Neuron (in vitro differentiated cells): ENCODE data around the gene SUSD3.
A peak's percentile ranks its signal among the peaks of the same experiment; 100 is the strongest.
"Not testable (repeated sequence)": the region's sequence is repeated elsewhere in the genome, so short reads cannot be mapped to it uniquely, and the experiment has no call there.

ENCODE experiments used
- H2AFZ ChIP-seq: one replicate; pipeline ENCODE4 v1.6.1; 2013; ENCODE audit warnings: low read depth, mild to moderate bottlenecking, inconsistent platforms, low read length, moderate library complexity
- H3K27me3 ChIP-seq: one replicate; pipeline ENCODE4 v1.6.1; 2013; ENCODE audit warnings: low read length; ENCODE audit not compliant: insufficient read depth
- H3K36me3 ChIP-seq: one replicate; pipeline ENCODE4 v1.6.1; 2013; ENCODE audit warnings: low read length; ENCODE audit not compliant: insufficient read depth
- H3K4me1 ChIP-seq: one replicate; pipeline ENCODE4 v1.6.1; 2013; ENCODE audit warnings: low read length; ENCODE audit not compliant: insufficient read depth
- H3K4me3 ChIP-seq: 2 replicates; pipeline ENCODE4 v1.5.1; 2013; ENCODE audit warnings: mild to moderate bottlenecking, low read length, moderate library complexity
- H3K9me3 ChIP-seq: one replicate; pipeline ENCODE4 v1.6.1; 2013; ENCODE audit warnings: low read length

The SUSD3 gene

DNA sequence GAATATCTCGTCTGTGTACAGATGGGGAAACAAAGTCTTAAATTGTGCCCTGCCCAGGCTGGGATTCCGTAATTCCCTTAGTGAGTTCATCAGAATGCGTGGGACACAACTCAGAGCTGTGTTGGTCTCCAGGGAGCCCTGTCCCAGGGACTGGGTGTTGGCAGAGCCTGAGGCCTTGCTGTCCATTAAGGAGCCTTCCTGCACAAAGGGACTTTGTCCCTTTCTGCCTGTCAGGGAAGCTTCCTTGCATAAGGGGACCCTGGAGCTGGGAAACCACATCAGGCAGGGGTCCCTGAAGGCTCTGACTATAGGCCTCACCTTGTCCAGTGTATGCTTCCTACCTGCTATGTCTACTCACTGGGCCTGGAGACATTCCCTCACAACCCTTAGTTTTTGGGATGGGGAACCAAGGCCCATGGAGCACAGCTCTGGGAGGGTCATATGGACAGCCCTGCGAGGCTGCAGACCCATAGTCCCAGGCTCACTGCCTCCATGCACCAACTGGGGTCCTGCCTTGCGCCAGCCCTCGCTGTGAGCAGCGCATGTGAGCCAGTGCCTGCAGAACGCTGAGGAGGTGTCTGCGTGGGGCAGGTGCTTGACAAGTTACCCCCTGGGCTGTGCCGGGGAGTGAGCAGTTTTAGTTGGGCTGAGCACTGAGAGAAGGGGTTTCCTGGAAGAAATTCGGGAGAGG, 39.2 kb downstream of the SUSD3 start:
- Histone ChIP-seq H3K36me3 (no peaks in the 10 kb centered on the region), H2AFZ (no peak overlapping the region), H3K4me1 (peaks cover 17% of the 10 kb centered on the region), H3K27me3 (no peaks in the 10 kb centered on the region), H3K4me3 (peak overlapping the region; percentile 89), H3K9me3 (peaks cover 2% of the 10 kb centered on the region)

GRCh38 chr9:93098236-93098946, 39.9 kb downstream of the SUSD3 start:
- Histone ChIP-seq H3K4me3 (no peak overlapping the region), H3K4me1 (peaks cover 17% of the 10 kb centered on the region), H3K27me3 (no peaks in the 10 kb centered on the region)

GRCh38 chr9:93099551-93100275, 41.2 kb downstream of the SUSD3 start:
- no peak overlapping the region for H3K4me3 ChIP-seq
- H3K9me3 ChIP-seq: peaks cover 7% of the 10 kb centered on the region
- H3K27me3 ChIP-seq: no peaks in the 10 kb centered on the region
- H2AFZ ChIP-seq: no peak overlapping the region
- peaks cover 16% of the 10 kb centered on the region for H3K4me1 ChIP-seq
- no peaks in the 10 kb centered on the region for H3K36me3 ChIP-seq

More at GRCh38 chr9:93098236-93098946, 39.9 kb downstream of the SUSD3 start:
- Histone ChIP-seq H2AFZ (no peak overlapping the region), H3K36me3 (no peaks in the 10 kb centered on the region), H3K9me3 (peaks cover 2% of the 10 kb centered on the region)

- no peak overlapping the region for H3K4me3 ChIP-seq
- peaks cover 7% of the 10 kb centered on the region for H3K9me3 ChIP-seq
- H2AFZ ChIP-seq: no peak overlapping the region
- H3K36me3 ChIP-seq: no peaks in the 10 kb centered on the region
- peaks cover 13% of the 10 kb centered on the region for H3K4me1 ChIP-seq
- no peaks in the 10 kb centered on the region for H3K27me3 ChIP-seq
Observed at GRCh38 chr9:93100276-93100636, 41.8 kb downstream of the SUSD3 start.

DNA sequence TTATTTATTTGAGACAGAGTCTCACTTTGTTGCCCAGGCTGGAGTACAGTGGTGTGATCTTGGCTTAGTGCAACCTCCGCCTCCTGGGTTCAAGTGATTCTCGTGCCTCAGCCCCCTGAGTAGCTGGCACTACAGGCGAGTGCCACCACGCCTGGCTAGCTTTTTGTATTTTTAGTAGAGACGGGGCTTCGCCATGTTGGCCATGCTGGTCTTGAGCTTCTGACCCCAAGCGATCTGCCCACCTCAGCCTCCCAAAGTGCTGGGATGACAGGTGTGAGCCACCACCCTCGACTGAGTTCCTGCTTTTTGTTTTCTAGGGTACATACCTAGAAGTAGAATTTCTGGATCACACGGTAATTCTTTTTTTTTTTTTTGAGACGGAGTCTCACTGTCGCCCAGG, 42.6 kb downstream of the SUSD3 start:
- not testable (repeated sequence) for H3K36me3 ChIP-seq, H2AFZ ChIP-seq, H3K4me3 ChIP-seq, H3K27me3 ChIP-seq, H3K9me3 ChIP-seq
- H3K4me1 ChIP-seq: peaks cover 13% of the 10 kb centered on the region

GRCh38 chr9:93105620-93106019, 47.1 kb downstream of the SUSD3 start:
- peaks cover 5% of the 10 kb centered on the region for H3K36me3 ChIP-seq
- H2AFZ ChIP-seq: no peak overlapping the region
- no peaks in the 10 kb centered on the region for H3K27me3 ChIP-seq
- peaks cover 6% of the 10 kb centered on the region for H3K9me3 ChIP-seq
- no peaks in the 10 kb centered on the region for H3K4me1 ChIP-seq
- no peak overlapping the region for H3K4me3 ChIP-seq

GRCh38 chr9:93107151-93107824, 48.8 kb downstream of the SUSD3 start:
- H3K36me3 ChIP-seq: peaks cover 5% of the 10 kb centered on the region
- H3K9me3 ChIP-seq: peaks cover 5% of the 10 kb centered on the region
- no peak overlapping the region for H2AFZ ChIP-seq
- H3K4me1 ChIP-seq: no peaks in the 10 kb centered on the region
- H3K27me3 ChIP-seq: no peaks in the 10 kb centered on the region
- no peak overlapping the region for H3K4me3 ChIP-seq

DNA sequence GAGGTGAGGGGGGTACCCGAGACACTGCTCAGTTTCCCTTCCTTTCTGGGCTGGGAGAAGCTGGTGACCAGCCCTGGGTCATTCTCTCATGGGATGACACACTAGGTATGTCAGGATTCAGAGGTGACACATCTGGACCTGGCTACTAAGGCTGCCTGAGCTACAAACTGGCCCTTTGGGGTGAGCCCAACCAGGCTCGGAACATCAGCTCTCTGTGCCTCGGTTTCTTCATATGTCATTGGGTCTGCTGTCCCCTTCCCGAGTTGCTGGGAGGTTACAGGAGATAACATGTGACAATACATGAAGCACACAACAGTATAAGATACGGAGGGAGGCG, 49.3 kb downstream of the SUSD3 start:
- no peaks in the 10 kb centered on the region for H3K27me3 ChIP-seq
- H3K4me3 ChIP-seq: no peak overlapping the region
- peaks cover 5% of the 10 kb centered on the region for H3K9me3 ChIP-seq
- H3K36me3 ChIP-seq: peaks cover 5% of the 10 kb centered on the region
- H3K4me1 ChIP-seq: no peaks in the 10 kb centered on the region
- H2AFZ ChIP-seq: no peak overlapping the region

DNA sequence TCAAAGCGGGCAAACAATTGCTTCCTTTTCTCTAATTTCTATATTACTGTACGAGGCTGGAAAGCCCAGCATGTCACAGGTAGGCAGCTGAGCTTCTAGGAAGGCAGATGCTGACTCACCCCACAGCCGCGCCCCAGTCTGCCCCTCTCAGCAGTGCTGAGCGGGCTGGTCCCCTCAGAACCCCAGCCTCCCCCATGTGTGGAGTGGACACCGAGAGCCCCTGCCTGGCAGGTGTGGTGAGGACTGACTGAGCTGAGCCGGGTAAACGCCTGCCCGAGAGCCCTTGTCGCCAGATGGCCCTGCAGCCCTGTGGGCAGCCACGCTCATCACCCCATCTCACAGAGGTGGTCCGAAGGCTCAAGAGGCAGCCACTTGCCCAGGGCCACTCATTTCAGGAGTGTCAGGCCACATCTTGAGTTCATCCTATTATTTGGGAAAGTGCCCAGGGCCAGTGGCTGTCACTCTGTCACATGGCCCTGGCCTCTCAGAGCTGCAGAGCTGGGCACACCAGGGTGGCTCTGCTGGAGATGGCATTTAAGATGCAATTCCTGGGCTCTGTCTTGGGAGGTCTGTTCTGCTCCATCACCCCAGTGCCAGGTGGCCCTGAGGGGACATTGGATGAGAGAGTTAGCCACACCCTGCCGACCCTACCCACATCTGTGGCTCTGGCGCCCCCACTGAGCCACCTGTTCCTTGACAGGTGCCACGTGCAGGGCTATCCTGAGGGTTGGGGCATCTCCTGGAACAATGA, 50.0 kb downstream of the SUSD3 start:
- peaks cover 4% of the 10 kb centered on the region for H3K9me3 ChIP-seq
- H3K4me3 ChIP-seq: no peak overlapping the region
- H3K36me3 ChIP-seq: peaks cover 5% of the 10 kb centered on the region
- H2AFZ ChIP-seq: no peak overlapping the region
- H3K4me1 ChIP-seq: no peaks in the 10 kb centered on the region
- H3K27me3 ChIP-seq: no peaks in the 10 kb centered on the region

DNA sequence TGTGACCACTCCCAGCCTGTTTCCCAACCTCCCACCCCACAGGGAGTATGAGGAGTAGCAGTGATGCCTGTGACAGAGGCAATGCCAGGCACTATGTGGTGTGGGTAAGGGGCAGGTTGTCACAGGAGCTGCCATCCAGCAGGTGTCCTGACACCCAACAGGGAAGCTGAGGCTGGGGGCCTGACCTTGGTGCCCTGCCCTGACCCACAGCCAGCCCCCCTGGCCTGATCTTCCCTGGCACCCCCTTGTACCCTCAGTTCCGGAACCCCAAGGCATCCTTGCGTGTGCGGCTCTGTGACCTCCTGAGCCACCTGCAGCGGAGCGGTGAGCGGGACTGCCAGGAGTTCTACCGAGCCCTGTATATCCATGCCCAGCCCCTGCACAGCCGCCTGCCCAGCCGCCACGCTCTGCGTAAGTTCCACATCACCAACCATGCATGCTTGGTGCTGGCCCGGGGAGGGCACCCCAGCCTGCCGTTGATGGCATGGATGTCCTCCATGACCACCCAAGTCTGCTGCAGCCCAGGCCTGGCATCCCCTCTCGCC, 51.9 kb downstream of the SUSD3 start:
- no peaks in the 10 kb centered on the region for H3K4me1 ChIP-seq
- H3K36me3 ChIP-seq: peaks cover 5% of the 10 kb centered on the region
- H2AFZ ChIP-seq: no peak overlapping the region
- H3K9me3 ChIP-seq: no peaks in the 10 kb centered on the region
- H3K27me3 ChIP-seq: no peaks in the 10 kb centered on the region
- H3K4me3 ChIP-seq: no peak overlapping the region

- Histone ChIP-seq H3K4me3 (no peak overlapping the region), H3K4me1 (no peaks in the 10 kb centered on the region), H3K27me3 (no peaks in the 10 kb centered on the region), H2AFZ (no peak overlapping the region), H3K36me3 (peaks cover 5% of the 10 kb centered on the region), H3K9me3 (no peaks in the 10 kb centered on the region)
Observed at GRCh38 chr9:93111001-93111370, 52.5 kb downstream of the SUSD3 start.

- no peaks in the 10 kb centered on the region for H3K4me1 ChIP-seq
- no peaks in the 10 kb centered on the region for H3K27me3 ChIP-seq
- H2AFZ ChIP-seq: no peak overlapping the region
- peaks cover 5% of the 10 kb centered on the region for H3K36me3 ChIP-seq
- no peak overlapping the region for H3K4me3 ChIP-seq
- H3K9me3 ChIP-seq: no peaks in the 10 kb centered on the region
Observed at GRCh38 chr9:93111371-93112115, 53.0 kb downstream of the SUSD3 start.
